SU-DHL-6 (cell line): ENCODE data around the gene NOC2L.

ENCODE experiments used
- H2AFZ ChIP-seq: fragments of 200-600 bp; sonication (generic); 2 replicates; pipeline ENCODE4 v1.6.1; 2014; ENCODE audit warnings: low read depth, mild to moderate bottlenecking, moderate library complexity, mixed read lengths, antibody characterized with exemption, low read length; ENCODE audit not compliant: severe bottlenecking
- H3F3A ChIP-seq: fragments of 200-600 bp; shearing (Covaris generic); 2 replicates; pipeline ENCODE4 v1.6.0; 2016; ENCODE audit warnings: antibody characterized with exemption, mild to moderate bottlenecking; ENCODE audit not compliant: insufficient read depth
- H3K27ac ChIP-seq: fragments of 200-600 bp; sonication (generic); 2 replicates; pipeline ENCODE4 v1.5.1; 2016; ENCODE audit warnings: low read depth, mild to moderate bottlenecking, low read length, moderate library complexity, mixed read lengths
- H3K27me3 ChIP-seq: fragments of 200-600 bp; sonication (generic), shearing (Covaris generic); 2 replicates; pipeline ENCODE4 v1.6.0; 2014; ENCODE audit warnings: mild to moderate bottlenecking, low read length
- H3K36me3 ChIP-seq: fragments of 200-600 bp; sonication (generic); 2 replicates; pipeline ENCODE4 v1.6.1; 2014; ENCODE audit warnings: mild to moderate bottlenecking, low read length, mixed read lengths
- H3K4me2 ChIP-seq: fragments of 300-600, 200-600 bp; shearing (Covaris generic), sonication (generic); 2 replicates; pipeline ENCODE4 v1.6.0; 2014; ENCODE audit warnings: low read length, low read depth, mild to moderate bottlenecking; ENCODE audit not compliant: poor library complexity, severe bottlenecking
- H3K4me3 ChIP-seq: fragments of 200-600 bp; sonication (generic); 2 replicates; pipeline ENCODE4 v1.5.1; 2014; ENCODE audit warnings: antibody characterized with exemption, low read length, mild to moderate bottlenecking, mixed read lengths; ENCODE audit not compliant: insufficient read depth, poor library complexity, severe bottlenecking
- H3K79me2 ChIP-seq: fragments of 200-600 bp; sonication (generic); 2 replicates; pipeline ENCODE4 v1.6.1; 2014; ENCODE audit warnings: mild to moderate bottlenecking, low read length, moderate library complexity; ENCODE audit not compliant: insufficient read depth
- H3K9ac ChIP-seq: fragments of 200-600 bp; sonication (generic); 2 replicates; pipeline ENCODE4 v1.7.0; 2014; ENCODE audit warnings: mild to moderate bottlenecking, low read length
- H3K9me2 ChIP-seq: fragments of 200-600 bp; sonication (generic); replicated peaks from 2 replicates; pipeline ENCODE4 v1.6.1; 2014; ENCODE audit warnings: low read length; ENCODE audit not compliant: insufficient read depth
- H3K9me3 ChIP-seq: fragments of 200-600 bp; sonication (generic); 2 replicates; pipeline ENCODE4 v1.6.1; 2014; ENCODE audit warnings: low read length, mixed read lengths; ENCODE audit not compliant: insufficient read depth
- H4K20me1 ChIP-seq: fragments of 200-600 bp; sonication (generic); 2 replicates; pipeline ENCODE4 v1.6.1; 2014; ENCODE audit warnings: low read depth, mild to moderate bottlenecking, antibody characterized with exemption, low read length, moderate library complexity, mixed read lengths
- EZH2phosphoT487 ChIP-seq: fragments of 200-600 bp; sonication (generic), shearing (Covaris generic); conservative IDR thresholded peaks from 2 replicates; pipeline ENCODE4 v1.6.1; 2018; ENCODE audit warnings: mild to moderate bottlenecking, antibody characterized with exemption, low read length, moderate library complexity, mixed read lengths
- TF ChIP-seq, protein P1 (sequence below): fragments of 200-600 bp; sonication (generic); IDR thresholded peaks from one replicate; pipeline ENCODE4 v1.5.1; 2017; ENCODE audit warnings: antibody characterized with exemption, mild to moderate bottlenecking, low read length, moderate library complexity; ENCODE audit not compliant: insufficient read depth, poor library complexity, severe bottlenecking

NOC2L gene

DNA sequence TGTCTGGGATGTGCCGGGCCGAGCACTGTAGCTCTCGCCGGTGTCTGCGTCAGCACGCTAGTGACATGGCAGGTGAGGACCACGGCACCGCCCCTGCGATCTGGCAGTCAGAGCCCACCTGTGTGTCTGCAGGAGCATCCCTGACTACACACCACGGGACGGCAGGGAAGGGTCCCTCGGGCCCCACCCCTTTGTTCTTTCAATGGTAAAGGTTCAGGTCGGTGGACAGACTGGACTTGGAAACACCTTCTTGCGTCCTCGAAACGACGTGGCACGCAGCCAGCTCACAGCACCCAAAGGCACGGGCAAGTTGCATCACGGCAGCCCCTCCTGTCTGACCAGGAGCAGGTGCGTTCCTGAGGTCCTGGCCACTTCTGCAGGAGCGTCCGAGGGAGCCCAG is 39.0 kb downstream of the NOC2L start:
- H3K9me3 ChIP-seq = no peaks in the 10 kb centered on the region
- H3F3A ChIP-seq = no peaks in the 10 kb centered on the region
- TF ChIP-seq, protein P1, sequence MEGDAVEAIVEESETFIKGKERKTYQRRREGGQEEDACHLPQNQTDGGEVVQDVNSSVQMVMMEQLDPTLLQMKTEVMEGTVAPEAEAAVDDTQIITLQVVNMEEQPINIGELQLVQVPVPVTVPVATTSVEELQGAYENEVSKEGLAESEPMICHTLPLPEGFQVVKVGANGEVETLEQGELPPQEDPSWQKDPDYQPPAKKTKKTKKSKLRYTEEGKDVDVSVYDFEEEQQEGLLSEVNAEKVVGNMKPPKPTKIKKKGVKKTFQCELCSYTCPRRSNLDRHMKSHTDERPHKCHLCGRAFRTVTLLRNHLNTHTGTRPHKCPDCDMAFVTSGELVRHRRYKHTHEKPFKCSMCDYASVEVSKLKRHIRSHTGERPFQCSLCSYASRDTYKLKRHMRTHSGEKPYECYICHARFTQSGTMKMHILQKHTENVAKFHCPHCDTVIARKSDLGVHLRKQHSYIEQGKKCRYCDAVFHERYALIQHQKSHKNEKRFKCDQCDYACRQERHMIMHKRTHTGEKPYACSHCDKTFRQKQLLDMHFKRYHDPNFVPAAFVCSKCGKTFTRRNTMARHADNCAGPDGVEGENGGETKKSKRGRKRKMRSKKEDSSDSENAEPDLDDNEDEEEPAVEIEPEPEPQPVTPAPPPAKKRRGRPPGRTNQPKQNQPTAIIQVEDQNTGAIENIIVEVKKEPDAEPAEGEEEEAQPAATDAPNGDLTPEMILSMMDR = no peak
- TF ChIP-seq EZH2phosphoT487 = no peak
- no peaks in the 10 kb centered on the region for H3K79me2 ChIP-seq
- H3K9me2 ChIP-seq = no peaks in the 10 kb centered on the region
- H3K27ac ChIP-seq = no peak overlapping the region
- no peaks in the 10 kb centered on the region for H4K20me1 ChIP-seq
- no peak overlapping the region for H3K4me2 ChIP-seq
- no peak overlapping the region for H2AFZ ChIP-seq
- no peak overlapping the region for H3K9ac ChIP-seq
- no peaks in the 10 kb centered on the region for H3K27me3 ChIP-seq
- no peak overlapping the region for H3K4me3 ChIP-seq
- no peaks in the 10 kb centered on the region for H3K36me3 ChIP-seq

DNA sequence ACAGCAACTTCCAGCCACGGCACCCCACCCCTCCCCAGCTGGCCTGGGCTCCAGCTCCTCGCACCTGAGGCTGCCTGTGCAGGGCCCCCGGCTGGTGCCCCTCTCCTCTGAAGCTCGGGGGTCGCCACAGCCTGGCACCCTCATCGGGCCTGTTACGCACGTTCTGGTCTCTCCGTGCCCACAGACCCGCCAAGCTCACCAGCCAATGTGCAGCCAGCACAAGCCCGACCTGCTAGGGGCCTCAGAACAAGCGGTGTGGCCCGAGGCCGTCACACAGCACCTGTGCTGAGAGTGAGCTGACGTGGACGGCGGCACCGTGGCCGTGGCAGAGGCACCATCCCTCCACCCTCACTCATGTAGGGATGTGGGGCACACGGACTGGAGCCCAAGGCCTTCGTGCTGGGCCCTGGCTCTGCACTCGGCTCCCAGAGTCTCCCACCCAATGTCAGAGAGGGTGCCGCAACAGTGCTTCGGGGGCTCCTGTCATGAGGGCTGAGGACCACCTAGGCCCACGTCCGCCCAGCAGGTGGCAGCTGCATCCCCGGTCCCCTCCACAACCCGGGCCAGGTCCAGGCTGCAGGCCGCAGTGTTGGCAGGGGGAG is 39.7 kb downstream of the NOC2L start:
- TF ChIP-seq, protein P1 = no peak
- TF ChIP-seq EZH2phosphoT487 = no peak
- no peak overlapping the region for H3K9ac ChIP-seq
- no peaks in the 10 kb centered on the region for H3F3A ChIP-seq
- H3K27me3 ChIP-seq = no peaks in the 10 kb centered on the region
- H3K4me2 ChIP-seq = no peak overlapping the region
- no peaks in the 10 kb centered on the region for H3K79me2 ChIP-seq
- no peak overlapping the region for H3K4me3 ChIP-seq
- H2AFZ ChIP-seq = no peak overlapping the region
- H3K9me3 ChIP-seq = no peaks in the 10 kb centered on the region
- no peaks in the 10 kb centered on the region for H4K20me1 ChIP-seq
- H3K36me3 ChIP-seq = no peaks in the 10 kb centered on the region
- H3K27ac ChIP-seq = no peak overlapping the region
- H3K9me2 ChIP-seq = no peaks in the 10 kb centered on the region

DNA sequence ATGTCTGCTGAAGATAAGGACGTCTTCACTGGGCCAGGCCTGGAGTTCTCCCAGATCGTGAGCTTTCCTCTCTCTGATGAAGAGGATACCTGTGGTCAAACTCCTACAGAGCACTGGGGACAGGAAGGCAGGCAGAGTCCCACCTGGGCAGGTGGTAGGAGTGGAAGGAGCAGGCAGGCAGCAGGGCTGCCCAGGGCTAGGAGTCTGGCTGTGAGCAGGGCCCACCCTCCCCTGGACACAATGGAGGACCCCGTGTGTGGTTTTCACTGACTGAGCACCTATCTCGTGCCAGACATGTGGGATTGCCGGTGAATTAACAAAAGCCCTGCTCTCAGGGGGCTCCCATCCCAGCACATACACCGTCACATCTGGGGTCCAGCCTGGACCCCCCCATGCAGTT is 40.2 kb downstream of the NOC2L start:
- H3K4me3 ChIP-seq = no peak overlapping the region
- H3F3A ChIP-seq = no peaks in the 10 kb centered on the region
- H3K4me2 ChIP-seq = no peak overlapping the region
- H3K9me3 ChIP-seq = no peaks in the 10 kb centered on the region
- H3K27me3 ChIP-seq = no peaks in the 10 kb centered on the region
- no peaks in the 10 kb centered on the region for H4K20me1 ChIP-seq
- H3K27ac ChIP-seq = no peak overlapping the region
- H3K36me3 ChIP-seq = no peaks in the 10 kb centered on the region
- H2AFZ ChIP-seq = no peak overlapping the region
- H3K79me2 ChIP-seq = no peaks in the 10 kb centered on the region
- no peak overlapping the region for H3K9ac ChIP-seq
- TF ChIP-seq, protein P1 = no peak
- no peak for TF ChIP-seq EZH2phosphoT487
- H3K9me2 ChIP-seq = no peaks in the 10 kb centered on the region
